GM23248 (cell line): ENCODE data around the gene DNAI1.

ENCODE experiments used
- EZH2 ChIP-seq: fragments of 200-600 bp; sonication (generic); IDR thresholded peaks from 2 replicates; pipeline ENCODE4 v1.6.1; 2018; ENCODE audit warnings: antibody characterized with exemption, mild to moderate bottlenecking; ENCODE audit not compliant: insufficient read depth, poor library complexity, severe bottlenecking
- EZH2phosphoT487 ChIP-seq: fragments of 200-600 bp; sonication (generic); IDR thresholded peaks from 2 replicates; pipeline ENCODE4 v1.6.1; 2018; ENCODE audit warnings: antibody characterized with exemption, moderate library complexity, mild to moderate bottlenecking, low read depth; ENCODE audit not compliant: insufficient read depth

- TF ChIP-seq EZH2 (no peak), EZH2phosphoT487 (no peak)
Measured at GRCh38 chr9:34546102-34546833, 87.7 kb downstream of the DNAI1 start.
